AG04450 (cell line): ENCODE data around the gene LRRTM4. TPM values are rescaled to one million over a fixed set of nuclear protein-coding genes. Genes with fewer than 3 reads are reported as not detected.

ENCODE experiments used
- CTCF ChIA-PET: fragments of 300-600, 350-600 bp; formaldehyde crosslinking; extraction: SDS; loops from one replicate; lab custom pipeline; 2022; ENCODE audit warnings: antibody characterized with exemption, inconsistent platforms; lab: Charles Lee
- POLR2A ChIA-PET: fragments of 350-600 bp; formaldehyde crosslinking; extraction: SDS; loops from one replicate; lab custom pipeline; 2021; ENCODE audit warnings: antibody characterized with exemption, inconsistent platforms; lab: Yijun Ruan, JAX
- DNase-seq: peaks from one replicate; pipeline ENCODE4 v3.0.0-alpha.2; 2011; ENCODE audit warnings: low read depth, low spot score
- H3K27ac ChIP-seq: one replicate; pipeline ENCODE4 v1.5.1; 2012; ENCODE audit warnings: low read depth, low read length, control low read depth
- H3K27me3 ChIP-seq: one replicate; pipeline ENCODE4 v1.6.0; 2012; ENCODE audit warnings: low read length; ENCODE audit not compliant: control insufficient read depth, insufficient read depth
- H3K4me3 ChIP-seq: 2 replicates; pipeline ENCODE4 v1.5.1; 2011; ENCODE audit warnings: mild to moderate bottlenecking, low read depth, low read length, control low read depth
- H3K9me3 ChIP-seq: 2 replicates; pipeline ENCODE4 v1.5.1; 2012; ENCODE audit warnings: low read length; ENCODE audit not compliant: control insufficient read depth, insufficient read depth
- polyA plus RNA-seq: library from polyadenylated mRNA; depleted of rRNA; stranded (reverse); fragments of >200 nt; gene quantifications from 2 replicates; pipeline ENCODE4 v1.2.3, GENCODE V29; 2011
- TF ChIP-seq, protein P1 (sequence below): IDR thresholded peaks from 2 replicates; pipeline ENCODE4 v1.5.1; 2011; ENCODE audit warnings: low read depth, low read length, control low read depth, inconsistent platforms

LRRTM4 gene
- polyA plus RNA-seq, 1 experiment: not detected

DNA sequence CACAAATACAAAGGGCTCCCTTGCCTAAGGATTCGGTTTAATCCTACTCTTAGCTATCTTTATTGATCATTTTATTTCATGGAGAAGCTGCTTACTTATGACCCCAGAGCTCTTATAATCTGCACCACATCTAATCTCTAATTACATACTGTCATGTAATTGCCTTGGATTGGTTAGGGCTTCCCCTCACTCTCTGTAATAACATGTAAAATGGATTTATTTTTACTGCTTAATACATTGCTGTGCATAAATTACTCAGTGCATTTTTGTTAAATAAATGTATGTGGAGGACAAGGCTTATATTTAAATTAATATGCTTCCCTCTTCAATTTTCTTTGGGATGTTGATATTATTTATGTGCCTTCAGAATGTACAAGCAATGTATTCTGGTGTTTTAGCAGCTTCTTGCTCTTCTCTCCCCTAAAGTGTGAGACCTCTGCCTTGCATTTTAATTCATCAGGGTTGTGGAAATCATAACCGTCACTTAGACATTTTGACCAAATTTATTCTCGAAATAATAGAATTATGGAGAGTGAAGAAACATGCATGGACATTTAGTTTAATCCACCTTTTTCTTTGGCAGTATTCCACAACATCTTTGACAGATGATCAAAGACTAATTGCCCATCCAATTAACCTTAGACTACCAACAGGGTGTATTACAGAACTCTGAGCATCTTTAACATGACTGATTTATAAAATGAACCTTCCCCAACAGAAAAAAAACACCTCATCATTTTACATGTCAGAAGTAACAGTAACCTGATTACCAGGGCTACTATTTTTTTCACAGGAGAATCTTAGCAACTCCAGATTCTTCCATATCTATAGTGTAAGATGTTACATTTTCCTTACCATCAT, 692.6 kb downstream of the LRRTM4 start:
- Histone ChIP-seq H3K9me3 (no peaks in the 10 kb centered on the region), H3K27ac (no peak overlapping the region), H3K27me3 (no peaks in the 10 kb centered on the region), H3K4me3 (no peak overlapping the region)
- ChIA-PET POLR2A (no interaction called here), CTCF (no interaction called here)
- DNase-seq: no peak
- TF ChIP-seq, protein P1, sequence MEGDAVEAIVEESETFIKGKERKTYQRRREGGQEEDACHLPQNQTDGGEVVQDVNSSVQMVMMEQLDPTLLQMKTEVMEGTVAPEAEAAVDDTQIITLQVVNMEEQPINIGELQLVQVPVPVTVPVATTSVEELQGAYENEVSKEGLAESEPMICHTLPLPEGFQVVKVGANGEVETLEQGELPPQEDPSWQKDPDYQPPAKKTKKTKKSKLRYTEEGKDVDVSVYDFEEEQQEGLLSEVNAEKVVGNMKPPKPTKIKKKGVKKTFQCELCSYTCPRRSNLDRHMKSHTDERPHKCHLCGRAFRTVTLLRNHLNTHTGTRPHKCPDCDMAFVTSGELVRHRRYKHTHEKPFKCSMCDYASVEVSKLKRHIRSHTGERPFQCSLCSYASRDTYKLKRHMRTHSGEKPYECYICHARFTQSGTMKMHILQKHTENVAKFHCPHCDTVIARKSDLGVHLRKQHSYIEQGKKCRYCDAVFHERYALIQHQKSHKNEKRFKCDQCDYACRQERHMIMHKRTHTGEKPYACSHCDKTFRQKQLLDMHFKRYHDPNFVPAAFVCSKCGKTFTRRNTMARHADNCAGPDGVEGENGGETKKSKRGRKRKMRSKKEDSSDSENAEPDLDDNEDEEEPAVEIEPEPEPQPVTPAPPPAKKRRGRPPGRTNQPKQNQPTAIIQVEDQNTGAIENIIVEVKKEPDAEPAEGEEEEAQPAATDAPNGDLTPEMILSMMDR: no peak

DNA sequence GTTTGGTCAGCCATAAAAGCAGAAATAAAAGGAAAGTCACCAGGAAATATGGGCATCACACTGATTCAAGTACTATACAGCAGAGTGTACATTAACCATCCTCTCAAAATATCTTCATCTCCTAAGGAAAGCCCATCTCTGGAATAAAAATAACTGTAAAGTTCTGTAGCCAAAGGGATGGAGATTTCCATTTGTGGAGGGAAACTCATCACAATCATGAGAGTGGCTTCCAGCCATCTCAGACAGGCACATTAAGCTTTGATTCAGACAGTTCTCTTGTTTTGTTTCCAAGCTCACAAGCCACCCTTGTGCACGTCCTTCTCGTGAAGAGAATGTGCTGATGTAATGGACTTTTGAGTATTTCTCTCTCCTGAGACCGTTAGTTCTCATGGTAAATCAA, 695.5 kb downstream of the LRRTM4 start:
- no peak overlapping the region for H3K27ac ChIP-seq
- H3K27me3 ChIP-seq: no peaks in the 10 kb centered on the region
- H3K4me3 ChIP-seq: no peak overlapping the region
- CTCF ChIA-PET: no interaction called here
- POLR2A ChIA-PET: no interaction called here
- TF ChIP-seq, protein P1: no peak
- no peaks in the 10 kb centered on the region for H3K9me3 ChIP-seq
- DNase-seq: no peak

DNA sequence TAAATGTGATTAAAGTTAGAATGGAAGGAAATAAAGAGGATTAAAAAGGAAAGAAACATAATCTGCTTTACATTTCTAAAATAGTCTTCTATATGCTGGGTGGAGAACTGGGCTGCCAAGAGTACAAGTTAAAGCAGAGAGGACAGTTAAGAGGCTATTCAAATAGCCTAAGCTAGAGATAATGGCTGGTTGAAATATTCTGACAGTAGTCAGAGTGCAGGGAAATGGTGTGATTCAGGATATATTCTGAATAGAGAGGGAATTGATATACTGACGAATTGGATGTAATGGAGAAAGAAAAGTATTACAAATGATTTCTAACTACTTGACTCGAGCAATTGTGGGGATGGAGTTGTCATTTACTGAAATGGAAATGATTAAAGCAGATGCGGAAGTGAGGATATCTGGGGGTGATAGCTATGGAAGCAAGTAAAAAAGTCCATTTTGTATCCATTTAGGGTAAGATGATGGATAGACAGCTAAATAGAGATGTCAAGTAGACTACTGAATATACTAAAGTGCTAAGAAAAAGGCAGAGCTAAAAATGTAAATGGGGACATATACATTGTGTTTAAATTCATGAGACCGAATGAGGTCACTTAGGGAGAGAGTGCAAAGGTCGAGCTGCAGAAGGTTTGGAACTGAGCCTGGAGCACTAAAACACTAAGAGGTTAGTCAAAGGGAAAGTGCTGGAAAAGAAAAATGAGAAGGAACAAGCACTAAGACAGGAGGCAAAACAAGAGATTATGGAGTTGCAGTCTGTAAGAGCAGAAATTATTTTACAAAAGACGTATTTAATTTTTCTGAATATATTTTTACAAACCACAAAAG, 696.8 kb downstream of the LRRTM4 start:
- Histone ChIP-seq H3K27me3 (no peaks in the 10 kb centered on the region), H3K9me3 (no peaks in the 10 kb centered on the region), H3K4me3 (no peak overlapping the region), H3K27ac (no peak overlapping the region)
- TF ChIP-seq, protein P1: no peak
- ChIA-PET POLR2A (no interaction called here), CTCF (no interaction called here)
- no peak for DNase-seq

DNA sequence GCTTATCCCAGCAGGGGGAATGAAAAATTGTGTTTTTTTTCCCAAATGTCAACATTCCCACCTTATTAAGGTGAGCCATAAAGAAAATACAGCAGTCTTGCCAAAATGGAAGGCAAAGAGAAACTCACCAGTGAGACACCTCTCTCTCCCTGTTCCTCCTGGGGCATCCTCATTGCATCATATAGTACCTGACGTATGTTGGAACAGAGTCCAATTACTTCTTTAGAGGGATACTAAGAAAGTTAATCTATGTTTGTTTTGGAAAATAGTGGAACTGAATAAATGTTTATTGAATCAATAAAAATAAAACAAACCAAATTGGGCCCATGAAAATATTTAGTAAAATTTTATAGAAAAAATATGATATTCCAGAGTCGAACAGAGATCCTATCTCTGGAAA, 700.4 kb downstream of the LRRTM4 start:
- no peak for DNase-seq
- TF ChIP-seq, protein P1: no peak
- CTCF ChIA-PET: no interaction called here
- Histone ChIP-seq H3K9me3 (no peaks in the 10 kb centered on the region), H3K27ac (no peak overlapping the region), H3K27me3 (no peaks in the 10 kb centered on the region), H3K4me3 (no peak overlapping the region)
- POLR2A ChIA-PET: no interaction called here

DNA sequence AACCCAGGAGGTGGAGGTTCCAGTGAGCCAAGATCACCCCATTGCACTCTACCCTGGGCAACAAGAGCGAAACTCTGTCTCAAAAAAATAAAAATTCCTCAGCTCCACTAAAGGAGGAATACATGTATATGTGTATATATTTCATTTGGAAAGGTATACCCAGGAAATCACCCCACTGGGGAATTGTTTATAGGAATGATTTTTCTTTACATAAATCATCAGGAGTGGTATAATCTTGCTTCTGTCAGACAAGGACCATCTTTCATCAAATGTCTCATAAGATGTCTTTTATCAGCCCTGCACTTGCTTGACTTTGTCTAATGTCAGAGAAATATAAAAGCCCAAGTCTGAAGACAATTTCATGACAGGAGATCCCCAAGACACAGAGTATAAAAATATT, 709.1 kb downstream of the LRRTM4 start:
- CTCF ChIA-PET: no interaction called here
- H3K9me3 ChIP-seq: no peaks in the 10 kb centered on the region
- TF ChIP-seq, protein P1: no peak
- POLR2A ChIA-PET: no interaction called here
- no peak for DNase-seq
- no peaks in the 10 kb centered on the region for H3K27me3 ChIP-seq
- no peak overlapping the region for H3K4me3 ChIP-seq
- H3K27ac ChIP-seq: no peak overlapping the region
